T-helper 22 cell (primary cell): ENCODE measurements around the gene NCAPD3.
"Not testable (repeated sequence)": the region's sequence is repeated elsewhere in the genome, so short reads cannot be mapped to it uniquely, and the experiment has no call there.

Experiments used
- DNase-seq: peaks from one replicate; pipeline ENCODE4 v3.0.0-alpha.2; 2020; ENCODE audit warnings: low read depth

Gene NCAPD3

GRCh38 chr11:134131628-134132244 lies 92.0 kb downstream of the NCAPD3 start:
- DNase-seq: no peak

- DNase-seq: no peak
Measured at GRCh38 chr11:134126217-134126822, 97.4 kb downstream of the NCAPD3 start.

- DNase-seq: no peak
Measured at GRCh38 chr11:134125507-134125906, 98.3 kb downstream of the NCAPD3 start.

- no peak for DNase-seq
Measured at GRCh38 chr11:134124660-134125451, 98.9 kb downstream of the NCAPD3 start.

- no peak for DNase-seq
Measured at GRCh38 chr11:134120921-134121526, 102.7 kb downstream of the NCAPD3 start.

- DNase-seq: no peak
Measured at GRCh38 chr11:134120143-134120850, 103.5 kb downstream of the NCAPD3 start.

- DNase-seq: no peak
Measured at GRCh38 chr11:134119094-134119493, 104.7 kb downstream of the NCAPD3 start.

- DNase-seq: no peak
Measured at GRCh38 chr11:134118006-134118405, 105.8 kb downstream of the NCAPD3 start.

- no peak for DNase-seq
Measured at GRCh38 chr11:134116210-134116609, 107.6 kb downstream of the NCAPD3 start.

- not testable (repeated sequence) for DNase-seq
Measured at GRCh38 chr11:134113787-134114186, 110.0 kb downstream of the NCAPD3 start.

GRCh38 chr11:134110252-134110815 lies 113.4 kb downstream of the NCAPD3 start:
- no peak for DNase-seq
